CD1c-positive myeloid dendritic cell (primary cell): ENCODE data around the gene IL26.
"Not testable (repeated sequence)": the region's sequence is repeated elsewhere in the genome, so short reads cannot be mapped to it uniquely, and the experiment has no call there.

Source experiments
- DNase-seq: peaks from one replicate; pipeline ENCODE4 v3.0.0-alpha.2; 2016; ENCODE audit errors: extremely low spot score

The IL26 gene

GRCh38 chr12:68199127-68199526, 26.5 kb downstream of the IL26 start:
- no peak for DNase-seq

- DNase-seq: no peak
Observed at GRCh38 chr12:68198507-68199086, 27.0 kb downstream of the IL26 start.

GRCh38 chr12:68190301-68190700, 35.3 kb downstream of the IL26 start:
- no peak for DNase-seq

- DNase-seq: no peak
Observed at GRCh38 chr12:68189821-68190242, 35.8 kb downstream of the IL26 start.

- no peak for DNase-seq
Observed at GRCh38 chr12:68185598-68185997, 40.0 kb downstream of the IL26 start.

- peak; percentile 5 for DNase-seq
Observed at GRCh38 chr12:68180792-68181744, 44.5 kb downstream of the IL26 start.

- no peak for DNase-seq
Observed at GRCh38 chr12:68178774-68179439, 46.7 kb downstream of the IL26 start.

- no peak for DNase-seq
Observed at GRCh38 chr12:68178184-68178583, 47.4 kb downstream of the IL26 start.

GRCh38 chr12:68177562-68177961, 48.0 kb downstream of the IL26 start:
- DNase-seq: no peak

GRCh38 chr12:68176257-68176656, 49.4 kb downstream of the IL26 start:
- DNase-seq: no peak

- peak; percentile 15 for DNase-seq
Observed at GRCh38 chr12:68175557-68176061, 50.0 kb downstream of the IL26 start.

GRCh38 chr12:68174761-68175160, 50.8 kb downstream of the IL26 start:
- not testable (repeated sequence) for DNase-seq

GRCh38 chr12:68173792-68174191, 51.8 kb downstream of the IL26 start:
- no peak for DNase-seq

- no peak for DNase-seq
Observed at GRCh38 chr12:68170726-68171125, 54.9 kb downstream of the IL26 start.

GRCh38 chr12:68169213-68169889, 56.3 kb downstream of the IL26 start:
- no peak for DNase-seq

GRCh38 chr12:68166317-68166831, 59.2 kb downstream of the IL26 start:
- no peak for DNase-seq

- DNase-seq: no peak
Observed at GRCh38 chr12:68163560-68164081, 62.0 kb downstream of the IL26 start.

GRCh38 chr12:68162374-68162773, 63.2 kb downstream of the IL26 start:
- no peak for DNase-seq

- DNase-seq: peak; percentile 10
Observed at GRCh38 chr12:68159681-68160304, 65.8 kb downstream of the IL26 start, which contains the start of gene IFNG. TSS of gene IFNG (minus strand) at chr12:68159740. CDS start at chr12:68159615, 125 bp downstream.

- DNase-seq: peak; percentile 33
Observed at GRCh38 chr12:68158432-68158831, 67.2 kb downstream of the IL26 start.

GRCh38 chr12:68157380-68157779, 68.2 kb downstream of the IL26 start:
- no peak for DNase-seq
